D721Med (cell line): Measurements from ENCODE around the gene ANO4.

Experiments used
- DNase-seq: peaks from one replicate; pipeline ENCODE4 v3.0.0; 2011; ENCODE audit warnings: low spot score; ENCODE audit not compliant: insufficient read length
- FAIRE-seq: peaks from 2 replicates; lab custom pipeline; 2011; peaks lifted over from hg19 to GRCh38; lab: Jason Lieb, UNC
- TF ChIP-seq, protein P1 (sequence below): IDR thresholded peaks from 2 replicates; pipeline ENCODE4 v1.5.1; 2012; ENCODE audit warnings: mild to moderate bottlenecking, control low read depth; ENCODE audit not compliant: insufficient read depth; ENCODE audit errors: missing control alignments

ANO4 gene

DNA sequence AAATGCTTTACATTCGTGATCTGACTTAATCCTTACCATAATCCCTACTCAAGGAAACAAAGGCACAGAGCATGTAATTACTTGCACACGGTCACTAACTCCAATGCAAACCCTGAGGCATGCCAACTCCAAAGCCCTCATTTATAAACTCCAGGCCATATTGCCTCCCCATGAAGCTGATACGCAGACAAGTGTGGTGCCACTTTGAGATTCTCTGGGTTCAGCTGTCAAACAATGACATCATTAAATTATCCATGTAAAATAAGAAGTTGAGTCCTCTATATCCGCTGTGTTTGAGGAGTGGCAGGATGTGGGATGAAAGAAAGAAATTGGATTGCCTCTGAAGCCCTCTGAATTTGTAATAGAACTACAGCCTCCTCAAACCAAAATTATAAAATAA is 62.8 kb downstream of the ANO4 start:
- DNase-seq (no peak), FAIRE-seq (no peak)
- TF ChIP-seq, protein P1, sequence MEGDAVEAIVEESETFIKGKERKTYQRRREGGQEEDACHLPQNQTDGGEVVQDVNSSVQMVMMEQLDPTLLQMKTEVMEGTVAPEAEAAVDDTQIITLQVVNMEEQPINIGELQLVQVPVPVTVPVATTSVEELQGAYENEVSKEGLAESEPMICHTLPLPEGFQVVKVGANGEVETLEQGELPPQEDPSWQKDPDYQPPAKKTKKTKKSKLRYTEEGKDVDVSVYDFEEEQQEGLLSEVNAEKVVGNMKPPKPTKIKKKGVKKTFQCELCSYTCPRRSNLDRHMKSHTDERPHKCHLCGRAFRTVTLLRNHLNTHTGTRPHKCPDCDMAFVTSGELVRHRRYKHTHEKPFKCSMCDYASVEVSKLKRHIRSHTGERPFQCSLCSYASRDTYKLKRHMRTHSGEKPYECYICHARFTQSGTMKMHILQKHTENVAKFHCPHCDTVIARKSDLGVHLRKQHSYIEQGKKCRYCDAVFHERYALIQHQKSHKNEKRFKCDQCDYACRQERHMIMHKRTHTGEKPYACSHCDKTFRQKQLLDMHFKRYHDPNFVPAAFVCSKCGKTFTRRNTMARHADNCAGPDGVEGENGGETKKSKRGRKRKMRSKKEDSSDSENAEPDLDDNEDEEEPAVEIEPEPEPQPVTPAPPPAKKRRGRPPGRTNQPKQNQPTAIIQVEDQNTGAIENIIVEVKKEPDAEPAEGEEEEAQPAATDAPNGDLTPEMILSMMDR = no peak

DNA sequence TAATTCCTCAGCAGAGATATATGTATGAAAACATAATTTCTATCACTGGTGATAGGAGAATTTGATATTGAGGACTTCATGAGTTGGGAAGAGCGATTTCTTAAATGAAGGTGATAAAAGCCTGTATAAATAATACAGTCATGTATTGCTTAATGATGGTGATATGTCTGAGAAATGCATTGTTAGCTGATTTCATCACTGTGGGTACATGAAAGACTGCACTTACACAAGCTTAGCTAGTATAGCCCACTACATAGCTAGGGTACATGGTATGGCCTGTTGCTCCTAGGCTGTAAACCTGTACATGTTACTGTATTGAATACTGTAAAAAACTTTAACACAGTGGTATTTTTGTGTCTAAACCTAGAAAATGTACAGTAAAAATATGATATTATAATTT is 63.4 kb downstream of the ANO4 start:
- TF ChIP-seq, protein P1 = no peak
- DNase-seq = no peak
- FAIRE-seq = no peak

DNA sequence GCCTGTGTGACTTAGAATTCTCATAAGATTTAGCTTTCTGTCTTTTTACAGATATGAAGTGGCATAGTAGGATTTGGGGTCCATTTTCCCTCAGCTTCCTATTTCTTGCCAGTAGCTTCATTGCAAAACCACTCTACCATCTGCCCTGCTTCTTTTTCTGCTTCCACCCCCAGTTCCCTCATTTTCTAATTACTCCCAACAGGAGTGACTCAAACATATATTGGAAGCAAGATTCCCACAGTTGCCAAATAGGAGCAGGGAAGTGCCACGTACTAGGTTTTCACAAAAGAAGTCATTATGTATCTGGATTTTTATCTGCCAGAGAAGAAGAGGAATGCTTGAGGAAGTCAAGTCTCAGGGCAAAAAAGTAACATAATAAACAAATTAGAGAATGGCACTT is 64.1 kb downstream of the ANO4 start:
- no peak for FAIRE-seq
- TF ChIP-seq, protein P1 = no peak
- DNase-seq = no peak

DNA sequence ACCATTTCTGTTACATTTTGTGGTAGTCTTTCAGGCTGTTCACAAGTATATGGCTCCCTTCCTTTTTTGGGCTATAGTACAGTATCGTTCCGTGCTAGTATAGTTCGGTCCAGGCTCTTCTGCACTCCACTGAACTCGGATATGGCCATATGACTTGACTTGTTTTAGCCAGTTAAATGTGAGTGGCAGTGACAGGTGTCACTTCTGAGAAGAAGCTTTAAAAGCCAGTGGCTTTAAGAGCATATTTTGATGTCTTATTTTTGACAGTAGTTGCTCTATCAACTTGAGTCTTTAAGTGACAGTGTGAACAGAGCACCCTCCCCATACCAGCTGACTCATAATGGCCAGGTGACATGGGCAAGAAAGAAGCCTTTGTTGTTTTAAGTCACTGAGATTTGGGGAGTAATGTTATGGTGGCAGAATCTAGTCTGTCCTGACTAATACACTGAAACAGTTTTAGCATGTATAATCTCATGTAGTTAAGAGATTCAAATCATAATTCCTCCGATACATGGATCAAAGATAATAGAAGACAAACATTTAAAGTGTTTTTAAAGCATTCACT is 64.6 kb downstream of the ANO4 start:
- DNase-seq (no peak), FAIRE-seq (no peak)
- TF ChIP-seq, protein P1 = no peak

GRCh38 chr12:100860611-100861010 is 66.0 kb downstream of the ANO4 start:
- FAIRE-seq (no peak), DNase-seq (no peak)
- TF ChIP-seq, protein P1 = no peak

DNA sequence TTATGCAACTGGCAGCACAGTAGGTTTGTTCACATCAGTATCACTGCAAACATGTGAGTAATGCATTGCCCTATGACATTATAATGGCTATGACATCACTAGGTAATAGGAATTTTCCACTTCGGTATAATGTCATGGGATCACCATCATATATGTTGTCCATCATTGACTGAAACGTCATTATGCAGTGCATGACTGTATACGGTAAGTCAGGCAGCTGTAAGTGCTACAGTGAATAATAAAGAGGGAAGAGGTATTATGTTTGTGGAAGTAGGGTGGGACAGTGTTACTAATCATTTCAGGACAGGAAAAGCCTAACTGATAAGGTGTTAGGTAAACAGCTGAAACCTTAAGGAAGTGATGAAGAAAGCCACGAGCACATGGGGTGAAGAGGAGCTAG is 68.1 kb downstream of the ANO4 start:
- FAIRE-seq (no peak), DNase-seq (no peak)
- TF ChIP-seq, protein P1 = no peak

GRCh38 chr12:100864366-100864765 is 69.8 kb downstream of the ANO4 start:
- no peak for FAIRE-seq
- DNase-seq = no peak
- TF ChIP-seq, protein P1 = no peak
